Measurements from ENCODE around the gene ATG9A. TPM values are rescaled to one million over a fixed set of nuclear protein-coding genes. Genes with fewer than 3 reads are reported as not detected.
"Not testable (repeated sequence)": the region's sequence is repeated elsewhere in the genome, so short reads cannot be mapped to it uniquely, and the experiment has no call there.

ATG9A gene, protein sequence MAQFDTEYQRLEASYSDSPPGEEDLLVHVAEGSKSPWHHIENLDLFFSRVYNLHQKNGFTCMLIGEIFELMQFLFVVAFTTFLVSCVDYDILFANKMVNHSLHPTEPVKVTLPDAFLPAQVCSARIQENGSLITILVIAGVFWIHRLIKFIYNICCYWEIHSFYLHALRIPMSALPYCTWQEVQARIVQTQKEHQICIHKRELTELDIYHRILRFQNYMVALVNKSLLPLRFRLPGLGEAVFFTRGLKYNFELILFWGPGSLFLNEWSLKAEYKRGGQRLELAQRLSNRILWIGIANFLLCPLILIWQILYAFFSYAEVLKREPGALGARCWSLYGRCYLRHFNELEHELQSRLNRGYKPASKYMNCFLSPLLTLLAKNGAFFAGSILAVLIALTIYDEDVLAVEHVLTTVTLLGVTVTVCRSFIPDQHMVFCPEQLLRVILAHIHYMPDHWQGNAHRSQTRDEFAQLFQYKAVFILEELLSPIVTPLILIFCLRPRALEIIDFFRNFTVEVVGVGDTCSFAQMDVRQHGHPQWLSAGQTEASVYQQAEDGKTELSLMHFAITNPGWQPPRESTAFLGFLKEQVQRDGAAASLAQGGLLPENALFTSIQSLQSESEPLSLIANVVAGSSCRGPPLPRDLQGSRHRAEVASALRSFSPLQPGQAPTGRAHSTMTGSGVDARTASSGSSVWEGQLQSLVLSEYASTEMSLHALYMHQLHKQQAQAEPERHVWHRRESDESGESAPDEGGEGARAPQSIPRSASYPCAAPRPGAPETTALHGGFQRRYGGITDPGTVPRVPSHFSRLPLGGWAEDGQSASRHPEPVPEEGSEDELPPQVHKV
- 45.8 TPM for total RNA-seq

DNA sequence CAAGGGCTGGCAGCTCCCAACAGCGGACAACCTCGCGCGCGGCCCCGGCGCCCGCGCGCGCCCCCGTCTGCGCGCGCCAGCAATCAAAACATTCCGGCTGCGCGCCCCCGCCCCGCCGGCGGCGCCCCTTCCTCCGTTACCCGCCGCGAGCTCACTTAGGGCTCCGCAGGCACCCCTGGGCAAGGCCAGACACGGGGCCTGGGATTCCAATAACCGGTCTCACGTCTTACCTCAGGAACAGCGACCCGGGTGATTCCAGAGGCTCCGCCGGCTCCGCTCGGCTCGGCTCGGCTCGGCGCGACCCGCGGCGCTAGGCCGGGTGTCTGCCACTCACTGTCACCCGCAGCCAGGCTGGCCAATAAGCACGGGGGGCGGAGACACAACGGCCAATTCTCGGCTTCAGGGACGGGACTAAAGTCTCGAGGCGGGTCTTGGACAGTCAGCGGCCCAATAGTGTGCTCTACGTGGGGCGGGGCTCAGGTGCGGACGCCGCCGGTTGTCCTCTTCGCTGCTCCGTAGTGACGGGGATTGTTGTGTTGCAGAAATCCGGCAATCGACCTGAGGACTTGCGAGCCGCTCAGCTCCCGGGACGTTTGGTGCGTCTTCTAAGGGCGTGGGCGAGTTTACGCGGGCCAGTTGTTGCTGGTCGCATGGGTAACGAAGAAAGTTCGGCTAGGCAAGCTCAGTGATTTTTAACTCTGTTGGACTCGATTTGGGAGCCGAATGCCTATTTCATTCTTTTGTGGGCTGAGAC is at the start of gene ATG9A, which contains the start of gene ANKZF1:
Gene ATG9A, minus strand, starts transcription at position 332 of the 754 bp plus-strand sequence. CDS start 1,612 bp downstream, outside the sequence.
Gene ANKZF1, plus strand, starts transcription at position 502 of the 754 bp plus-strand sequence. CDS start 452 bp downstream, outside the sequence.
- peak; percentile 99 for DNase-seq (ENCODE audit: low spot score)
- ATAC-seq, result peak; percentile 94

DNA sequence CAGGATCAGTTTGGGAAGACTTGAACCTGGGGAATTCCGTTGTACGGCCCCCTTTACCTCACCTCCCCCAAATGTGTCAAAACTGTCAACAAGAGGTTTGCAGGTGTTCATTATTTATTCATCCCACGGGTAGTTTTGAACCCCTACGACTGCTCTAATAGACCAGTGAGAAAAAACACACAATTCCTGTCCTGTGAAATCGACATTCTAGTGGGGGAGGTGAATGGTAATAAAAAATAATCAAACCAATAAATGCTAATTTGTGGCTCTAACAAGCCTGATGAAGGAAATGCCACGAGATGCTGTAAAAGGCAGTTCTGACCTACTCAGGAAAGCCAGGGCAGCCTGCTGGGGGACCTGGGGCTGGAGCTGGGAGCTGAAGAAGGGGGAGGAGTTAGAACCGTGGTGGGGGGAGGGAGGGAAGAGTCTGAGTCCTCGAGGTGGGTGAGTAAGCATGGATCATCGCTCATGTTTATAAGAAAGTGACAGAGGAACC is 49.3 kb upstream of the ATG9A start:
- DNase-seq (ENCODE audit: low spot score) (no peak), ATAC-seq (peak; percentile 40)

DNA sequence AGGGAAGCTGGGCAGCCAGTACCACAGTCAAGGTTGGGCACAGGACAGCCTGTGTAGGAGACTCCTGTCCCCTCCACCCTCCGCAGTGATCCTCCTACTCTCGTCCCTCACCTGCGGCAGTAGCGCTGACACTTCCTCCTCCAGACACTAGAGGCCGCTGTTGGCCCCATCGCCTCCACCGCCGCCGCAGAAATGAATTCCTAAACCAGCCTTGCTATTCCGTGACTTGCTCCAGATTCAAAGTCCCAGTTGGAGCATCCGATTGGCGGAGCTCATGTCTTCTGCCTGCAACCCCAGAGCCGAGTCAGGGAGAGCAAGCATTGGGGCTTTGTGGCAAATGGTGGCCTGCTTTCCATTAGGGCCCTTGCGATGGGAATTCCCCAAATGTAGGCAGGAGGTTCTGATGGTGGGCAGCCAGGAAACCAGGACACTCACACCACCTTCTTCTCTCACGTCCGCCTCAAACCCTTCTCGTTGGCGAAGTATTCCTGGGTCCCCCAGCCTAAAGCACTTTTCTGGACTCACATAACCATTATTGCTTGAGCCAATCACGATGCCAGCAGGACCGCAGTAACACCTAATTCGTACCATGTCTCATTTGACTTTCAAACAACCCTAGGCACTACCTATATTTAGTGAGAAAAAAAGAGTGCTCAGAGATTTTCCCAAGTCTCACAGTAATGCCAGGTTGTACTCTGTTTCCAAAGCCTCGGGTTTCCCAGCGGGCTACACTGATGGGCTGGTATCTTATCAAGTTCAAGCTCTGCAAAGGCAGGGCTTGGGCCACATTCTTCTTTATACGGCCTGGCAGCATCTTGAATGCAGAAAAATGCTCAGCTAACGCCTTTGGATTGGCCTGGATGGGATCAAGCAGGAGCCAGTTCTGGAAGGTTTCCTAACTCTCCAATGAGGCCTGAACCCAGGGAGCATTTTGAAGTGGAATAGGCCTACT is 48.5 kb upstream of the ATG9A start:
- peak; percentile 73 for ATAC-seq
- DNase-seq (ENCODE audit: low spot score), result peak; percentile 85

DNA sequence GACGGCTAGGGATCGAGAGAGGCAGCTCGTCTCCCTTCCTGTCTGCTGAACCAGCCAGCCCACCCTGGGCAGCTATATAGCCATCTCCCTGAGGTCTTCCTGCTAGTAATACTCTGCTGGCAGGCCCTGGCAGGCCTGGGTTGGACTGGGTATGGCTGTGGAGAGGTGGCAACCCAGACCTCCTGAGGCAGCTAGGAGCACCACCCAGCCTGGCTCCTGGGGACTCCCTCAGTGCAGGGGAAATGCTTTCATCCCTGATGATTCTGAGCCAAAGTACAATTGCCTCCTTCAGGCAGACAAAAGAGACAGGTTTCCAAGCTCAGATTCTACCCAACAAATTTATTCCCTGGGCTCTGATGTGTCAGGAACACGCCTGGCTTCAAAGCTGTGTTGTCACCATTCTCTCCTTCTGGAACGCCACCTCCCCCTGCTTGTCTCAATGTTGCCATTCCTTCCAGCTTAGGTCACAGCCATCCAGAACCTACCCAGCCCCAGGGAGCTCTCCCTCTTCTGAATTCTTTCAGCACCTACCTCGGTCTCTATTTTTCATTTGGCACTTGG is 45.0 kb upstream of the ATG9A start:
- no peak for ATAC-seq

DNA sequence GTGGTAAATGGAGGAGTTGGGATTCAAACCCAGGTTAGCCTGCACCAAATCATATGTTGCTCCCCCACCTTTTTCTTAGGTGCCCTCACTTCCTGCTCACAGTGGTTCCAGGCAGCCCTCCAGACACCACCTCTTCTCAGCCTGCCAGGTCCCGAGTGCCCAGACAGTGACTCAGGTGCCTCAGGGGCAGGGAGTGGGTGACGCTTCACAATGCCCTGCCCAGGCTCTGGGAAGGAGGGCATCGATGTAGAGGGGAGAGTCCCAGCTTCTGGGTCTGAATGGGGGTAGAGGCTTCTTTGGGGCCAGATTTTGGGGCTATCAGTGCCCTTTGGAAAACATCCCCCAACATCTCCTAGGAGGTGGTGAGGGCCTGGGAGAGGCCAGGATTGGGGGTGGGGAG is 44.5 kb upstream of the ATG9A start:
- ATAC-seq, result no peak

More for the DNA sequence above, 45.0 kb upstream of the ATG9A start:
- no peak for DNase-seq (ENCODE audit: low spot score)

DNA sequence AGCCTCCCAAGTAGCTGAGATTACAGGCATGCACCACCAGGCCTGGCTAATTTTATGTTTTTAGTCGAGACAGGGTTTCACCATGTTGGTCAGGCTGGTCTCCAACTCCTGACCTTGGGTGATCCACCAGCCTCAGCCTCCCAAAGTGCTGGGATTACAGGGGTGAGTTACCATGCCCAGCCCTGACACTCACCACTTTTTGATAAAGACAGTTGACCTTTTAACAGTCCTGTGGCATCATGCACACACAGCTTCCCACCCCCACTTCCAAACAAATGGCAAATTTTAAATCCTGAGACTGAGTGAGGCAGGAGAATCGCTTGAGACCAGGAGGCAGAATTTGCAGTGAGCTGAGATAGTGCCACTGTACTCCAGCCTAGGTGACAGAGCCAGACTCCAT is 43.6 kb upstream of the ATG9A start:
- no peak for ATAC-seq
- no peak for DNase-seq (ENCODE audit: low spot score)

More for the DNA sequence above, 44.5 kb upstream of the ATG9A start:
- DNase-seq (ENCODE audit: low spot score), result no peak

DNA sequence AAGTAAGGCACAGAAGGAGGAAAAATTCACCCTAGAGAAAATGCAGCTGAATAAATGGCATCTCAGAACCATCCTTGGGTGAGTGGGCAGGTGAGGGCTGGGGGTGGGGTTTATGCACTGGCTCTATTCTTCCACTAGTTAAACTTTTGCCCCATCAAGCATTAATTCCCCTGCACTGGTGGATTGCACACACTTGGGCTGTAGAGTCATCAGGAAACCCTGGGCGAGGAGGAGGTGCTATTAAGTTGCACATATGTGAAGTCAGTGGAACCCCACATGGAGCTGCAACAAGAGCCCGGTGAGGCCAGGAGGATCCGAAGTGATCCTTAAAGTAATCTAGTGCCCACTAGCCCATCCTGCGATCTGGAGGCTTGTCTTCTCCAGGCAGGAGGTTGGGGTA is 42.9 kb upstream of the ATG9A start:
- DNase-seq (ENCODE audit: low spot score), result no peak
- ATAC-seq, result no peak

DNA sequence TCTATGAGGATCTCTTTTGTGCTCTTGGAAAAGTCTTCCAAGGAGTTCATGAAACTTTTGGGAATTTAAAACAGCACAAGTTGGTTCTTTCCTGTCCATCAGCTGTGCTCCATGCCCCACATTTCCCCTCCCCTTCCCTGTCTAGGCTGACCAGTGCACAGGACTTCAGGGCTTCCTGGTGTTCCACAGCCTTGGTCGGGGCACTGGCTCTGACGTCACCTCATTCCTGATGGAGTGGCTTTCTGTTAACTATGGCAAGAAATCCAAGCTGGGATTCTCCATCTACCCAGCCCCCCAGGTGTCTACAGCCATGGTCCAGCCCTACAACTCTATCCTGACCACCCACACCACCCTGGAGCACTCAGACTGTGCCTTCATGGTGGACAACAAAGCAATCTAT is 41.6 kb upstream of the ATG9A start:
- DNase-seq (ENCODE audit: low spot score) (no peak), ATAC-seq (no peak)

DNA sequence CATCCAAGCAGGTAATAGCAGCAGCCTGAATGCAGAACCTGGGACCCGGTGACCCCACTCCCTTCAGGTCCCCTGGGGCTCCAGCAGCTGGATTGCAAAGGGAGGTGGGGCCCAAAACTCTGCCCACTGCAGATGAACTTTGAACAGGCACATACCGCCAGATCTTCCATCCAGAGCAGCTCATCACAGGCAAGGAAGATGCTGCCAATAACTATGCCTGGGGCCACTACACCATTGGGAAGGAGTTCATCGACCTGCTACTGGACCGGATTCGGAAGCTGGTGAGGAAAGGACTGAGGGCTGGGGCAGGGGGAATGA is 40.6 kb upstream of the ATG9A start:
- DNase-seq (ENCODE audit: low spot score), result peak; percentile 65

DNA sequence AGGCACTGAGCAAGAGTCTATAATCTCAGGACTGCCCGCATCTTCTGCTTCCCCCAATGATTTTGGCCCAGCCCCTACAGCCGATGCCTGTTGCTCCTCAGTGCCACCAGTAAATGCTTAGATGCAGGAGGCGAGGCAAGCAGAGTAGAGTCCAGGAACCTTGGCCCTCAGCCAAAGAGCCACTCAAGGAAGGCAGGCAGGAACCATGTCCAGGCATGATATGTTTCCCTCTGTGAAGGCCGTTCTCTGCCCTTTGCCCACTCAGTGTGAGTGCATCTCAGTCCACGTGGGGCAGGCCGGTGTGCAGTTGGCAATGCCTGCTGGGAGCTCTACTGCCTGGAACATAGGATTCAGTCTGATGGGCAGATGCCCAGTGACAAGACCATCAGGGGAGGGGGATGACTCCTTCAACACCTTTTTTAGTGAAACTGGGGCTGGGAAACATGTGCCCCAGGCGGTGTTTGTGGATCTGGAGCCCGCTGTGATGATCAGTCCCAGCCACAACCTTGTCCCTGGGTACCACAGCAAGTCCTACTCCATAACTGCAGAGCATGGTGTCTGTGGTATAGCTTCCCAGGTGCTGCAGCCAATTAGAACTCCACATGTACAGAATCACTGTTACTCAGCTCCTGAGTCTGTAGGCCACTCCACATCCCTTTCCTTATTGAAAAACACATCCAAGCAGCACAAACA is 40.1 kb upstream of the ATG9A start:
- DNase-seq (ENCODE audit: low spot score) (peak; percentile 89), ATAC-seq (peak; percentile 94)

More for the DNA sequence above, 40.6 kb upstream of the ATG9A start:
- ATAC-seq, result peak; percentile 69

DNA sequence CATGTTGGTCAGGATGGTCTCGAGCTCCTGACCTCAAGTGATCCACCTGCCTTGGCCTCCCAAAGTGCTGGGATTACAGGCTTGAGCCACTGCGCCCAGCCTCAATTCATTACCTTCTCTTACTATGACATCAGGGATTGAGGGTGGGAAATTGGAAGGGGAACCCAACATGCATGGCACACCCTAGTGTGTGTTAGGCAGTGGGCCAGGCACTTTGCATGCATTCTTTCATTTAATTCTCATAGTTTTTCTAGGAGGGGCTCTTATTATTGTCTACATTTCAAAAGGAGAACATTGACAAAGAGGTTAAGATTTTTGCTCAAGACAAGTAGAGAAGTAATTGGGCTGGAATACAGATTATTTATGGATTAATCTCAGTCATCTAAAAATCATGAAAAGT is 38.9 kb upstream of the ATG9A start:
- no peak for DNase-seq (ENCODE audit: low spot score)
- no peak for ATAC-seq

DNA sequence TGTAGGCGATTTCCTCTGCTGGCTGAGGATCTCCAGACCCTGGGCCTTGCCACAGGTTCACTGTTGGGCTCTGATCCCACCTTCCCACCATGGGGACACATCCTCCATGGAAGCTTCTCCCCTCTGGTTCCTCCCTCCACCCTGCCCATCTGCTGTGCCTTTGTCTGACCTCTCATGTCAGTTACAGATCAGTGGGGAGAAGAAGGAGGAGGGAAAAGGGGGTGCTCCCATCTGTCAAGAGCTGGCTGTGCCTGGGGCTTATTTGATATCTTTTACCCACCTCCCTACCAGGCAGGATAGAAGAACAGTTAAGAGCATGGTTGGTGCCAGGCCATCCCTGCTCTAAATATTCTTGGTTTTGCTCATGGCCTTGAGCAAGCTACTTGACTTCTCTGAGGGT is 37.5 kb upstream of the ATG9A start:
- no peak for ATAC-seq
- DNase-seq (ENCODE audit: low spot score), result no peak

DNA sequence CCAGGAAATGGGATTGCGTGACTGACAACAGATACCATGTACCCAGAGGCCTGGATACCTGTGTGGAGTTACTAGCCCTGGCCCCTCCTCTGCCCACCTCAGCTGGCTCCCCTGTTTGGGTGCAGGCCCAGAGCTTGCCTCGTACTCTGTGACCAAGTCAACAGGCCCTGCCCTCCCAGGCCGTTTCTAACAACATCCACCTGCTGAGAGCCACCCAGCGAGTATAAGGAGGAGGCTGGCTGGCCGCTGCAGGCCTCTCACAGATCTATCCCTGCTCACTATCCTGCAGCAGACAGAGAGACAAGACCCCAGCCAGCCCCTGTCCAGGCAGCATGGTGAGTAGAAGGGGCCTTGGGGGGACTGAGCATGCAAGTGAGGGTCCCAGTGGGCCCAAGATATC is 36.8 kb upstream of the ATG9A start:
- ATAC-seq (no peak), DNase-seq (ENCODE audit: low spot score) (no peak)

DNA sequence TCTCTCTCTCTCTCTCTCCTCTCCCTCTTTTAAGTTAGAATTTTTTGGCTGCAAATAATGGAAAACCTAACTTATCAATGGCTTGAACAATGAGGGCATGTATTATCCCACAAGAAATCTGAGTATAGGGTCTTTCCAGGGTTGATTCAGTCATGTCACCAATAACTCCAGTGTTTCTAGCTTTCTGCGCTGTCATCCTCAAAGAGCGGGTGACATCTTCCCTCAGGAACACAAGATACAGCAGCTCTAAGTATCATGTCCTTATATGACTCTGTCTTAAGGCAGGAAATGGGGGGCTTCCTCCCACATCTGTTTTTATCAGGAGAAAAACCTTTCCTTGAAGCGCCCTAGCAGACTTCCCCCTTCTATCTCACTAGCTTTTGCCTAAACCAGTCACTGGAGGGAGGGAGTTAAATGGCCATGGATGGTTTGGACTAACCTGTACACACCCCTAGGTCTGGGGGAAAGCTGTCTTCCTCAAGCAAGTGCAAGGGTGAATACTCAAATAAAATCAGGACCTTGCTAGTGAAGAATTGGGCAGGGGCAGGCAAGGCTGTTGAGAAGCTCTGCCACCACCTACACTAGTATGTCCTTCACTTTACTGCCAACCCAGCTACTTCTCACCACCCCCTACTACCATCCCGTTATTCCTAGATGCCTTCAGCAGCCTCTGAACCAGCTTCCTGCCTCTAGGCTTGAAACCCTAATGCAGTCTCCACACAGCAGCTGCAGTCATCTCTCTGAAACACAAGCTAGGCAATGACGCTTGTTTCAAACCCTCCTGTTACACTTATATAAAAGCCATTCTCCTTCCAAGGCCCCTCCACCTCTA is 31.8 kb upstream of the ATG9A start:
- ATAC-seq (no peak), DNase-seq (ENCODE audit: low spot score) (no peak)

DNA sequence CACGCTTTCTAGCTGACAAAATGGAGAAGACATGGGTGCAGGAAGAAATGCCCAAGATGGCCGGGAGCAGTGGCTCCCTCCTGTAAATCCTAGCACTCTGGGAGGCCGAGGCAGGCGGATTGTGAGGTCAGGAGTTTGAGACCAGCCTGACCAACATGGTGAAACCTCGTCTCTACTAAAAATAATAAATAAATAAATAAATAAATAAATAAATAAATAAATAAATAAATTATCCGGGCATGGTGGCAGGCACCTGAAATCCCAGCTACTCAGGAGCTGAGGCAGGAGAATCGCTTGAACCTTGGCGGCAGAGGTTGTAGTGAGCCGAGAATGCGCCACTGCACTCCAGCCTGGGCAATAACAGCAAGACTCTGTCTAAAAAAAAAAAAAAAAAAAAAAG is 29.5 kb upstream of the ATG9A start:
- not testable (repeated sequence) for DNase-seq (ENCODE audit: low spot score); ATAC-seq

DNA sequence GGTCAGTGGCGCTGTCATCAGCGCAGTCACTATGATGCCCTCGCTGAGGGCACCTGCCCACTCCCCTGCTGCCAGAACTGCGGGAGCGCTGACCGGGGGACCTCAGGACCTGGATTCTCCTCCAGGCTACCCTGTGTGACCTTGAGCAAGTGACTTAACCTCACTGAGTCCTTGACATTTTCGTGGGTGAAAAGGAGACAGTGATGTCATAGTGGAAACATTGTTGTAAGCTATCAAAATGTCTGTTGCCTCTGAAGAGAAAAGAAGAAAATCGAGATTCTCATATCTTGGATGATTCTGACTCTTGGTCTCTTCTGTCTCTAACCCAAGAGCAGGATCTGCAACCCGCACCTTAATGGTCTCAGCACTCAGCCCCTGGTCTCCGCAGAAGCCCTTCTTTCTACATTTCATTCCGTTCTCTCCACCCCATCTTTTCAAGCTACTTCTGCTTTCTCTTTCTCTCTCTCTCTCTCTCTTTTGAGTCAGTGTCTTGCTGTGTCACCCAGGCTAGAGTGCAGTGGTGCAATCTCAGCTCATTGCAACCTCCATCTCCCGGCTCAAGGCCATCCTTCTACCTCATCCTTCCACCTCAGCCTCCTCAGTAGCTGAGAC is 25.3 kb upstream of the ATG9A start:
- DNase-seq (ENCODE audit: low spot score) (no peak), ATAC-seq (peak; percentile 14)

DNA sequence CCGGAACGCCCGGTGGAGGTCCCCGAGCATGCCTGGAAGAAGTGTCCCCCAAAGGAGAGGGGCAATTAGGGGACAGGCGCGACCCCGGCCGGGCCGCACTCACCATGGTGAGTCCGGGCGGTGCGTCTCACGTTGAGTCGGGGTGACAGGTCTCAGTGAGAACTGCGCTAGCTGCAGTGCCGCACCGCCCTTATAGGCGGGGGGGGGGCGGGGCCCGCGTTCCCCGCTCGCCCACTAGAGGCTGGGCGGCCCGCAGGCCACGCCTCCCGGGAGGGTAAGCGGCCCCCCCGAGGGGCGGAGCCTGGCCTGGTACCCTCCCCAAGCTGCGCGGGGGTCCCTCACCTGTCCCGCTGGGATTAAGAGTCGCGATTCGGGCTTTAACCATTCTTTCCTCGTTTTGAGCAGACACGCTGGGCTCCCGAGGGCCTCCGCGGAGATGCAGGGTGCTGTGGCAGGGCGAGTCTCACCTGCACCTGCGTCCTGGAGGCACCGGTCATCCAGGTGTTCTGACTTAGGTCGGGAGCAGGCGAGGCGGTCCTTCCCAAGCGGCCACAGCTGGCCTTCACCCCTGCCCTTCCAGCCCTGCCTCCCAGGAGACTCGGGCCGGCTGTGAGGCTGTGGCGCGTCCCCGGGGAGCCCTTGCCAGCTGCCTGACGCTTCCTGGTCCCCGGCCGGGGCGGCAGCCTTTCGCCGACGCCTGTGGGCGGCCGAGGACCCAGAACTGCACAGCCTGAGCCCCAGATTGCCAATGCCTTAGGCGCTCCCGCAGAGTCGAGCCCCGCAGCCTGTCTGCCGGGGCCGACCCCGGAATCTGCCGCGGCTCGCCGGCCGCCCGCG is 24.5 kb upstream of the ATG9A start, which contains the start of gene TUBA4A:
Gene TUBA4A, minus strand, starts transcription at position 166 of the 837 bp plus-strand sequence. Its CDS starts 60 bp downstream, at position 106.
- DNase-seq (ENCODE audit: low spot score), result peak; percentile 91
- ATAC-seq, result peak; percentile 86
